H1 (cell line): ENCODE results near the gene BPI.

Experiments used
- CEBPB ChIP-seq: IDR thresholded peaks from 2 replicates; pipeline ENCODE4 v1.6.1; 2012; ENCODE audit warnings: low read depth, low read length
- EZH2 ChIP-seq: fragments of 200-600 bp; sonication (generic); IDR thresholded peaks from 2 replicates; pipeline ENCODE4 v1.7.1; 2012; ENCODE audit warnings: low read depth, mild to moderate bottlenecking, moderate library complexity, low read length, inconsistent platforms; ENCODE audit not compliant: severe bottlenecking
- POLR2AphosphoS5 ChIP-seq: IDR thresholded peaks from 2 replicates; pipeline ENCODE4 v1.6.1; 2011; ENCODE audit warnings: low read depth, low read length
- RAD21 ChIP-seq, 2 experiments: IDR thresholded peaks in 1 of 2; conservative IDR thresholded peaks in 1 of 2; 2 replicates each; pipeline ENCODE4 v1.6.1; 2011; ENCODE audit warnings: low read depth in 2 of 2, low read length in 2 of 2, improper control_type of control experiment in 1 of 2, inconsistent platforms in 1 of 2, mild to moderate bottlenecking in 1 of 2, moderate library complexity in 1 of 2
- SUZ12 ChIP-seq: fragments of 200-600 bp; sonication (generic); IDR thresholded peaks from 2 replicates; pipeline ENCODE4 v1.6.1; 2012; ENCODE audit warnings: mild to moderate bottlenecking, inconsistent platforms, low read length, moderate library complexity, mixed read lengths
- TBP ChIP-seq: IDR thresholded peaks from 2 replicates; pipeline ENCODE4 v1.6.1; 2011; ENCODE audit warnings: low read depth, low read length, improper control_type of control experiment
- TF ChIP-seq, protein P1 (sequence below), 3 experiments: IDR thresholded peaks; 1 replicate in 2 of 3; 2 replicates in 1 of 3; pipeline versions ENCODE4 v1.5.1 to v1.6.1; 2011; ENCODE audit warnings: low read length in 3 of 3, mild to moderate bottlenecking in 3 of 3, inconsistent platforms in 2 of 3, low read depth in 1 of 3, moderate library complexity in 1 of 3; ENCODE audit not compliant: insufficient read depth in 1 of 3; ENCODE audit errors: control extremely low read depth in 1 of 3

DNA sequence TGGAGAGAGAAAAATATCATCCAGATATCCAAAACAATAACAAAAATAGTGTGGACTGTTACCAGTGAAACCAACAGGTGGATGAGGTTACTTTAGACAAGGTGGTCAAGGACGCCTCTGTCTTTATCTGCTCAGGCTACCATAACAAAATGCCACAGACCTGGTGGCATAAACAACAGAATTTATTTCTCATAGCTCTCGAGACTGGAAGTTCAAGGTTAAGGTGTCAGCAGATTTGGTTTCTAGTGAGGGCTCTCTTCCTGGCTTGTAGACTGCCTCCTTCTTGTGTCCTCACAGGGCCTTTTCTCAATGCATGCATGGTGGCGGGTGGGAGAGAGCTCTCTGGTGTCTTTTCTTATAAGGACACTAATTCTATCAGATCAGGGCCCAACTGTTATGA, 21.2 kb downstream of the BPI start:
- TF ChIP-seq, protein P1, sequence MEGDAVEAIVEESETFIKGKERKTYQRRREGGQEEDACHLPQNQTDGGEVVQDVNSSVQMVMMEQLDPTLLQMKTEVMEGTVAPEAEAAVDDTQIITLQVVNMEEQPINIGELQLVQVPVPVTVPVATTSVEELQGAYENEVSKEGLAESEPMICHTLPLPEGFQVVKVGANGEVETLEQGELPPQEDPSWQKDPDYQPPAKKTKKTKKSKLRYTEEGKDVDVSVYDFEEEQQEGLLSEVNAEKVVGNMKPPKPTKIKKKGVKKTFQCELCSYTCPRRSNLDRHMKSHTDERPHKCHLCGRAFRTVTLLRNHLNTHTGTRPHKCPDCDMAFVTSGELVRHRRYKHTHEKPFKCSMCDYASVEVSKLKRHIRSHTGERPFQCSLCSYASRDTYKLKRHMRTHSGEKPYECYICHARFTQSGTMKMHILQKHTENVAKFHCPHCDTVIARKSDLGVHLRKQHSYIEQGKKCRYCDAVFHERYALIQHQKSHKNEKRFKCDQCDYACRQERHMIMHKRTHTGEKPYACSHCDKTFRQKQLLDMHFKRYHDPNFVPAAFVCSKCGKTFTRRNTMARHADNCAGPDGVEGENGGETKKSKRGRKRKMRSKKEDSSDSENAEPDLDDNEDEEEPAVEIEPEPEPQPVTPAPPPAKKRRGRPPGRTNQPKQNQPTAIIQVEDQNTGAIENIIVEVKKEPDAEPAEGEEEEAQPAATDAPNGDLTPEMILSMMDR (IDR thresholded peaks at IDR 0.05; ENCODE audit: control extremely low read depth in 1 of 3, insufficient read depth in 1 of 3, low read depth in 1 of 3, low read length in 3 of 3): no peak
- TF ChIP-seq SUZ12 (no peak), RAD21 (IDR thresholded peaks at IDR 0.05 in 1 of 2, conservative IDR thresholded peaks at IDR 0.05 in 1 of 2; ENCODE audit: low read depth in 2 of 2, low read length in 2 of 2) (no peak), CEBPB (no peak), POLR2AphosphoS5 (no peak), TBP (no peak), EZH2 (no peak)
